Coronary artery (tissue), 2 donors: ENCODE measurements around the gene ZNRD2.
A peak's percentile ranks its signal among the peaks of the same experiment; 100 is the strongest.

Source experiments
- DNase-seq: peaks from one replicate; pipeline ENCODE4 v3.0.0-alpha.2; 2017; ENCODE audit warnings: low spot score
- H3K27ac ChIP-seq, 2 donors: fragments of 200-600 bp; sonication (generic); one replicate each; pipeline ENCODE4 v1.5.1; 2016 to 2019
- H3K4me3 ChIP-seq: fragments of 200-600 bp; sonication (generic); 2 replicates; pipeline ENCODE4 v1.5.1; 2016; ENCODE audit warnings: mild to moderate bottlenecking, moderate library complexity
- TF ChIP-seq, protein P1 (sequence below): fragments of 200-600 bp; sonication (generic); IDR thresholded peaks from one replicate; pipeline ENCODE4 v1.5.1; 2019; ENCODE audit warnings: antibody characterized with exemption

ZNRD2 gene

DNA sequence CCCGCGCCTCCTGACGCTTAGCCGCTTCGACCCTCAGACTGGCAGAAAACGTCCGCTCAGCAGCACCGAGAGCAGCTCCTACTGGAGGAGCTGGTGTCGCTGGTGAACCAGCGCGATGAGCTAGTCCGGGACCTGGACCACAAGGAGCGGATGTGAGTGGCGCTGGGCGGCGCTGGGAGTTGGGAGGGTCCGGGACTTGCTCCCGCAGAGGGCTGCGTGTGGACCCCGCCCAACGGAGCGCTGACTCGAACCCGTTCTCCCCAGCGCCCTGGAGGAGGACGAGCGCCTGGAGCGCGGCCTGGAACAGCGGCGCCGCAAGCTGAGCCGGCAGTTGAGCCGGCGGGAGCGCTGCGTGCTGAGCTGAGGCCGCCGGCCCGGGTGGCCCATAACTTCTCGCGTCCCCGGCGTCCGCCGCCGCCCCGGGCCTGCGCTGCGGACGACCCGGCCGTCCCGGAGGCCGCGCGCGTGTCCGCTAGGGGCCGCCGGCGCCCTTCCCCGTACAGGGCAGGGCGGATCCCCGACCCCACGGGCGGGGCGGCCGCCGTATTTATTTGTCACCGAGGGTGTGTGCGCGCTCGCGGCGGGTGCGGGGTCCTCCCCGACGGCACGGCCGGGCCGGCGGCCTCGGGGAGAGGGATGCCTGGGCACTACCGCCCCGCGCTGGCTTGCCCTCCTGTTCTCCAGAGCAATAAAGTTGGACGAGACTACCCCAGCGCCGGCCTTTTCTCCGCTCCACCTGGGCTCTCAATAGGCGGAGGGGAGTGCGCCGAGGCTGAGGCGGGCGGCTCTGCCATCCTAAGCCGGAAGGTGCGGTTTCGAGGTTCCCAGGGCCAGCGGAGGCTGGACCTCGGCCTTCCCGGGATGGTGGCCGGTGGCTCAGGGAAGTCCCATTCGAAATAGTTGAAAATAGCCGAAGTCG is 21.9 kb downstream of the ZNRD2 start:
- TF ChIP-seq, protein P1, sequence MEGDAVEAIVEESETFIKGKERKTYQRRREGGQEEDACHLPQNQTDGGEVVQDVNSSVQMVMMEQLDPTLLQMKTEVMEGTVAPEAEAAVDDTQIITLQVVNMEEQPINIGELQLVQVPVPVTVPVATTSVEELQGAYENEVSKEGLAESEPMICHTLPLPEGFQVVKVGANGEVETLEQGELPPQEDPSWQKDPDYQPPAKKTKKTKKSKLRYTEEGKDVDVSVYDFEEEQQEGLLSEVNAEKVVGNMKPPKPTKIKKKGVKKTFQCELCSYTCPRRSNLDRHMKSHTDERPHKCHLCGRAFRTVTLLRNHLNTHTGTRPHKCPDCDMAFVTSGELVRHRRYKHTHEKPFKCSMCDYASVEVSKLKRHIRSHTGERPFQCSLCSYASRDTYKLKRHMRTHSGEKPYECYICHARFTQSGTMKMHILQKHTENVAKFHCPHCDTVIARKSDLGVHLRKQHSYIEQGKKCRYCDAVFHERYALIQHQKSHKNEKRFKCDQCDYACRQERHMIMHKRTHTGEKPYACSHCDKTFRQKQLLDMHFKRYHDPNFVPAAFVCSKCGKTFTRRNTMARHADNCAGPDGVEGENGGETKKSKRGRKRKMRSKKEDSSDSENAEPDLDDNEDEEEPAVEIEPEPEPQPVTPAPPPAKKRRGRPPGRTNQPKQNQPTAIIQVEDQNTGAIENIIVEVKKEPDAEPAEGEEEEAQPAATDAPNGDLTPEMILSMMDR: no peak
- no peak for DNase-seq
- peak overlapping the region in 1 of 2 donors; percentile 40 for H3K27ac ChIP-seq
- no peak overlapping the region for H3K4me3 ChIP-seq

- DNase-seq: no peak
- TF ChIP-seq, protein P1: no peak
- H3K27ac ChIP-seq: peak overlapping the region in 1 of 2 donors; percentile 40
- H3K4me3 ChIP-seq: no peak overlapping the region
These were observed 22.7 kb downstream of the ZNRD2 start for GRCh38 chr11:65592858-65593517.

- TF ChIP-seq, protein P1: peak; percentile 52
- DNase-seq: no peak
- Histone ChIP-seq H3K4me3 (no peak overlapping the region), H3K27ac (peak overlapping the region in 1 of 2 donors; percentile 40)
These were observed 23.5 kb downstream of the ZNRD2 start for GRCh38 chr11:65593518-65594414.

DNA sequence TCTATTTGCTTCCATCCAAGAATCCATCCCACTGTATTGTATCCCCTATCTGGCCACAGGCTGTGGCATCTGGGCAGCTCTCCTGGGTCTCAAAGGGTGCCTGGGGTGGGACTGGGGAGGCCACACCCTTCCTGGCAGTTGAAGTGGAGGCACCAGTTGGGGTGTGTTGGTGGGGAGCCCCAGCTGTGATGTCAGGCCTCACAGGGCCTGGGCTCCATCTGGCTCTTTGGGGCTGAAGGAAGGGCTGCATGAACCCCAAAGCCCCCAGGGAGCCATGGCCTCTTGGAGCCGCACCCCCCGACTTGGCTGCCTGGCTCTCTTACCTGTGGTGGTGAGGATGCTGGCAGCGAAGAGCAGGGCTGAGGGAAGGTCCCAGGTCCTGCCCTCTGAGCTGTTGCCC is 24.9 kb downstream of the ZNRD2 start:
- no peak for DNase-seq
- TF ChIP-seq, protein P1: no peak
- H3K27ac ChIP-seq: peak overlapping the region in 1 of 2 donors; percentile 7
- H3K4me3 ChIP-seq: no peak overlapping the region

DNA sequence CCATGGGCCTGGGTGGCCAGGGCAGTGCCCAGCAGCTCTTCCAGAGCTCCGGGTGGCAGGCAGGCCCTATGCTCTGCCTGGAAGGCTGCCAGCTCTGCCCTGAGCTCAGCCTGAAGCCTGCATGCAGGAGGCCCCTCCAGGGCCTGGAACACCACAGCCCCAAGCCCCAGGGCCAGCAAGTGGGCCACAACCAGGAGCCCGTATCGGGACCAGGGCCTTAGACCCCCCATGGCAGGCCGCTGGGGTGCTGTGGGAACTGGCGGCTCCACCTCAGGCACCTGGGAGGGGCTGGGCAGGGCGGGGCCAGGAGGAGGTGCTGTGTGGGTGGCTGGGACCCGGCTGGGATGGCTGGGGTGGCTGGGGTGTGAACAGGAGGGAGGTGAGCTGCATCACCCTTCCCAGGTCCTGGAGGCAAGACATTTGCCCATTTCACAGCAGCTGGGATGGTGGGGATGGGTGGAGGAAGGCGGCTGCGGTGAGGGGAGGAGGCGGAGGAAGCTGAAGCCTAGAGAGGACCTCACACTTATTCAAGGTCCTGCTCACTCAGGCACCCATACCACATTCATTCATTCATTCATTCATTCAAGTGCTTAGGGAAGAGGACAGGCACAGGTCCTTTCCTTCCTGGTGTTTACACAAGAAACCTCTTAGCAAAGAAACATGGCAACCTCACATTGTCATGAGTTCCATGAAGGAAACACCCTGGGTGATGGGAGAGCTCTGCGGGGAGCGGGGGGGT is 25.4 kb downstream of the ZNRD2 start, which contains the start of gene KCNK7:
KCNK7 (minus strand) TSS at position 258 of the 739 bp plus-strand sequence; CDS start at position 230, 28 bp downstream.
- Histone ChIP-seq H3K27ac (peak within 1 kb of the TSS in 1 of 2 donors; percentile 7), H3K4me3 (no peak within 1 kb of the TSS)
- no peak for DNase-seq

More for the DNA sequence above, 25.4 kb downstream of the ZNRD2 start, which contains the start of gene KCNK7:
- TF ChIP-seq, protein P1: no peak
